CD4-positive, alpha-beta T cell treated with Interleukin-2 at 100 ng/mL for 4 hours (primary cell): Measurements from ENCODE around the gene VAV3.

Source experiments
- DNase-seq: peaks from one replicate; pipeline ENCODE4 v3.0.0-alpha.2; 2020; ENCODE audit warnings: low spot score

VAV3 gene

GRCh38 chr1:107643766-107644165 is 321.2 kb downstream of the VAV3 start:
- DNase-seq: no peak

DNA sequence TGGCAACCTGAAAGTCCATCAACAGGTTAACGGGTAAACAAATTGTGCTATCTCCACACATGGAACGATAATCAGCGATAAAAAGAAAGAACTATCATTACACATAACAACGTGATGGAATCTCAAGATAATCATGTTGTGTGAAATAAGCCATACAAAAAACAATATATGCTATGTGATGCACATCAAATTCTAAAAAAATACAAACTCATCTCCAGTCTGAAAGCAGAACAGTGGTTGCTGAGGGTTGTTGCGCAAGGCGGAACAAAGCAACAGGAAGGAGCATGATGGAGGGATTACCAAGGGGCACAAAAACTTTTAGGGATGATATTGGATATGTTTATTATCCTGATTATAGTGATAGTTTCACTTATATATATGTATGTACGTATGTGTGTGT is 324.8 kb downstream of the VAV3 start:
- no peak for DNase-seq

- DNase-seq: no peak
Observed at GRCh38 chr1:107637101-107637500, 327.9 kb downstream of the VAV3 start.

- DNase-seq: no peak
Observed at GRCh38 chr1:107633596-107633995, 331.4 kb downstream of the VAV3 start.

GRCh38 chr1:107626073-107626796 is 338.7 kb downstream of the VAV3 start:
- no peak for DNase-seq

GRCh38 chr1:107625405-107626029 is 339.5 kb downstream of the VAV3 start:
- DNase-seq: no peak

DNA sequence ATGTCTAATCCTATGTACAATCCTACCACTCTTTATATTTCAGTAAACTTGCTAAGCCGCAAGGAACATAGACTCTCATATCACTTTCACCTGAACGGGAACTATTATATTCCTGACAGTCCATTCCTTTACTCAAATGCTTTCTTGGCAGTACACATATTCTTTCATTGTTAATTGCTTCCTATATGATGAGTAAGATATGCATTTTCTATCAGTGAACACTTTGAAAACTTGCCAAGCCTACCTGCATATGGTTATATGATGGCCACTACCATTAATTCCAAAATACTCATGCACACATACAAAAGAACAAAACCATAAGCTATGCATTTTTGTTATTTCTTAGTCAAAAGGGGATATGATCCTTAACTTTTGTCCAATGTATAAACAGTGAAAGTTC is 341.5 kb downstream of the VAV3 start:
- DNase-seq: no peak

DNA sequence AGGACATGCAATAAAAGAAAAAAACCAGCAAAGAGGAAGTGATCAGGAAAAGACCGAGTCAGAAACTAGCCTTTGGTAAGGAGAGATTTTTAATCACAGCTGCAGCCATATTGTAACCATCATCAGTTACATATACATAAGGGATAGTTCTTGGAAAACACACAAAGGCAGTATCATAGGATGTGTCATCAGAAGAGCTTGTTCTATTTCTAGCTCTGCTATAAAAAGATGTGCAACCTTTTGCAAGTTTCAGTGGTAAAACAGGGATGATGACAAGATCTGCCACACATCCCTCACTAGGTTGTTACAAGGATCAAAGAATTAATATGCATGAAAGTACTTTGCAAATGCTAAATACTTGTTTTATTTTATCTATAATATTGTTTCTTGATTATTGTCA is 342.0 kb downstream of the VAV3 start:
- no peak for DNase-seq

DNA sequence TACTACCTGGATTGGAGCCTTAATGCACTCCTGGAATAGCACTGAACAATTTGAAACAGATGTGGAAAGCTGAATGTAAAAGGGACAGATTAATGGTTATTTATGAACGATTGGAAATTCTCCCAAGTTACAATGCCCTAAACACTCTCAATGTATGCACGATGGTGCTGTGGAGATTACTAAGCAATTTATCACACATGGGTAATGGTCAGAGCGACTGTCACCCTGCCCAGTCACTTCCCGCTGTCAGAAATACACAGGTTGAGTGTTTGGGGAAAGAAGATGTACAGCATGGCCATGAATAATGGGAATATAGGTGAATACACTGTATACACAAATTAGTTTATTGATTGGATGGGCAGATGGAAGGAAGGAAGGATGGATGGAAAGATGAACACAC is 342.4 kb downstream of the VAV3 start:
- no peak for DNase-seq

DNA sequence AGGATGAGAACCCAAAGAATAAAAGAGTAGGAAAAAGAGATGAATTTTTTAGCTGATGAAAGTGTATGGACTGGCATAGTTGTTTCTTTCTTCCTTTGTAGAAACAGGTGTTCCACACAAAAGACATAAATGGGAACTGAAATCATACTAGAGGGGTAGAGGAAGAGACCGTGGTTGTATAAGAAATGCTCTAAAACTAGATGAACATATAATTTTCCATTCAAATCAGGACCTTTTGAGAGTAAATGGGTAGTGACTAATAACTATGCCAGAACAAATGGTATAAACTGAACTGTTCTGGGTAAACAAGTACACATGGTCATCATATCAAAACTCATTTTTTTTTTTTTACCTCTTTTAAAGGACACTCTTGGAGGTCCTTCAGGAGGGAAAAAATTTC is 344.2 kb downstream of the VAV3 start:
- DNase-seq: no peak

- DNase-seq: no peak
Observed at GRCh38 chr1:107618539-107618938, 346.4 kb downstream of the VAV3 start.

- DNase-seq: no peak
Observed at GRCh38 chr1:107617921-107618320, 347.1 kb downstream of the VAV3 start.

- no peak for DNase-seq
Observed at GRCh38 chr1:107617456-107617855, 347.5 kb downstream of the VAV3 start.

- no peak for DNase-seq
Observed at GRCh38 chr1:107609808-107610207, 355.2 kb downstream of the VAV3 start.

GRCh38 chr1:107604825-107605224 is 360.2 kb downstream of the VAV3 start:
- no peak for DNase-seq

DNA sequence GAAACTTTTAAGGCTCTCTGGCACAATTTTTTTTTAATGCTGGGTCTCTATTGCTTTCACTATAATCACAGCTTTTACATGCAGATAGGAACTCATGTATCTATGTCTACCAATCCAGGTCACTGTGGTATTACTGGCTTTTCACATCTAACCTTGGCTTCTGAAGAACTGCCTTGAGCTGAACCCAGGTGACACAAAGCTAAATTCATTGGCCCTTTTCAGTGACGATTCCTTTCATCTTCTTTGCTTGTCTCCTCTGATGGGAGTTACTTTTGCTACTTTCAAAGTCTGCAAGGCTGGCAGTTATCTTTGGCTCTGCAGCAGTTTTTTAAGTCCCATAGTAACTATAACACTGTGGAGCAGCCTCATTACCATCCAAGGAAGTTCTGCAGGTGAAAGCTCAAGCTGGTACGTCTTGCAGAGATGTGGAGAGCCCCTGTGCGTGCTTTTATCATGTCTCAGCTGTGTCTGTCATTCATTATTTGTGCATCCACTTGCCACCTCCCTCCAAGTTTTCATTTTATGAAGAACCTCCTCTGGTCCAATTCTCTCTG is 364.3 kb downstream of the VAV3 start:
- no peak for DNase-seq

DNA sequence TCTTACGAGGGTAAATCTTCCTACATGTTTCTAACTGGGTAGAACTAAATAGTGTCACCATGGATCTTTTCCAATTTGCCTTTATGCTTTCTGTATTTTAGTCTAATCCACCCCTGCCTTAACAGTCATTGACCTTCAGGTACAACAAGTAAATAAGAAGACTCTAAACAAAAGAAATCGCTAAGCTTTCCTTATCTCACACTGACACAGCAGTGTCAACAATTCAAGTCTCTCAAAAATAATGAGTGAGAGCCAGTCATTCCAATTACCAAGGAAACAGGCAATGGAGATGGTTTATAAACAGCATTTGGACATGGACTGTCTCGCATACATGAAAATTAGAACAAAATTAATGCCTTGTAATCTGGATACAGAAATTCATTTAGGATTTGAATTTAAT is 365.8 kb downstream of the VAV3 start:
- no peak for DNase-seq

DNA sequence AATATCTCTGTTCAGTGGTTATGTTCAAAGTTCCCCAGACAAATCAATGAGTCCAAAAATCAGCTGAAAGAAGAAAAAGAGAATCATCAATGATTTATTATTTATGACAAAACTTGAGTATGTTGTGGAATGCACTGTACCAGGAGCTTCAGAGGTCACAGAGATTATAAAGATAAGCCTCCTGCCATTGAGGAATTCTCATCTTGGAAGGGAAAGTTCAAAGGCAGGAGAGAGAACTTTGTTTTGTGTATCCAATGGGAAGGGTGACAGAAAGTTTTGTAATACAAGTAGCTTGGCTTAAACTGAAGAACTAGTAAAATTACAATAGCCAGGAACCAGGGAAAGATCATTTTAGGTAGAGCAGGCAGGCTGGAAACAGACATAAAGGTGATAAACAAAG is 367.7 kb downstream of the VAV3 start:
- DNase-seq: no peak

- no peak for DNase-seq
Observed at GRCh38 chr1:107594536-107594935, 370.4 kb downstream of the VAV3 start.

- no peak for DNase-seq
Observed at GRCh38 chr1:107593501-107594209, 371.3 kb downstream of the VAV3 start.

GRCh38 chr1:107590900-107591622 is 373.9 kb downstream of the VAV3 start:
- DNase-seq: no peak

GRCh38 chr1:107590087-107590486 is 374.9 kb downstream of the VAV3 start:
- no peak for DNase-seq
